Activated CD8-positive, alpha-beta memory T cell treated with anti-CD3 and anti-CD28 coated beads, Interleukin-2, amount 50 U/mL, for 4 hours (primary cell): ENCODE data around the gene ZNF524.
"Not testable (repeated sequence)": the region's sequence is repeated elsewhere in the genome, so short reads cannot be mapped to it uniquely, and the experiment has no call there.

Experiments used
- DNase-seq: peaks from one replicate; pipeline ENCODE4 v3.0.0-alpha.2; 2020

The ZNF524 gene

GRCh38 chr19:55599842-55600661 is at the start of gene ZNF524:
Gene ZNF524 (plus strand): TSS chr19:55600288. CDS start chr19:55602113, 1,825 bp downstream.
- peak; percentile 82 for DNase-seq

GRCh38 chr19:55550321-55550650 is 49.8 kb upstream of the ZNF524 start:
- DNase-seq: no peak

GRCh38 chr19:55552206-55552605 is 47.9 kb upstream of the ZNF524 start:
- no peak for DNase-seq

GRCh38 chr19:55552620-55553019 is 47.5 kb upstream of the ZNF524 start:
- DNase-seq: no peak

- no peak for DNase-seq
These were observed 46.6 kb upstream of the ZNF524 start for GRCh38 chr19:55553217-55554182.

- DNase-seq: no peak
These were observed 45.8 kb upstream of the ZNF524 start for GRCh38 chr19:55554302-55554701.

GRCh38 chr19:55554741-55555152 is 45.3 kb upstream of the ZNF524 start:
- DNase-seq: no peak

- DNase-seq: no peak
These were observed 40.4 kb upstream of the ZNF524 start for GRCh38 chr19:55559684-55560083.

GRCh38 chr19:55563261-55563690 is 36.8 kb upstream of the ZNF524 start:
- no peak for DNase-seq

GRCh38 chr19:55566823-55567222 is 33.3 kb upstream of the ZNF524 start:
- no peak for DNase-seq

- DNase-seq: no peak
These were observed 32.3 kb upstream of the ZNF524 start for GRCh38 chr19:55567708-55568328.

- DNase-seq: not testable (repeated sequence)
These were observed 30.6 kb upstream of the ZNF524 start for GRCh38 chr19:55569477-55569876.

- DNase-seq: not testable (repeated sequence)
These were observed 26.2 kb upstream of the ZNF524 start for GRCh38 chr19:55573929-55574328.

- DNase-seq: no peak
These were observed 23.3 kb upstream of the ZNF524 start for GRCh38 chr19:55576746-55577145.

GRCh38 chr19:55578031-55578760 is 21.9 kb upstream of the ZNF524 start:
- no peak for DNase-seq

- no peak for DNase-seq
These were observed 21.0 kb upstream of the ZNF524 start for GRCh38 chr19:55578761-55579747.

- no peak for DNase-seq
These were observed 20.1 kb upstream of the ZNF524 start for GRCh38 chr19:55579766-55580621.

GRCh38 chr19:55580628-55581144 is 19.4 kb upstream of the ZNF524 start, which contains the start of gene ZNF579:
Gene ZNF579 (minus strand): TSS chr19:55580848. CDS start chr19:55579639, 1,209 bp downstream.
- DNase-seq: peak; percentile 72

- DNase-seq: no peak
These were observed 18.8 kb upstream of the ZNF524 start for GRCh38 chr19:55581145-55581822.
